GM21737 (cell line): Measurements from ENCODE around the gene CFAP97.
"Not testable (repeated sequence)": the region's sequence is repeated elsewhere in the genome, so short reads cannot be mapped to it uniquely, and the experiment has no call there.

ENCODE experiments used
- ATAC-seq: cut with Tn5 transposase; IDR thresholded peaks from one replicate; pipeline ENCODE4 v1.9.1; 2021; ENCODE audit warnings: mild to moderate bottlenecking, moderate library complexity; ENCODE audit not compliant: unreplicated experiment

Gene CFAP97

DNA sequence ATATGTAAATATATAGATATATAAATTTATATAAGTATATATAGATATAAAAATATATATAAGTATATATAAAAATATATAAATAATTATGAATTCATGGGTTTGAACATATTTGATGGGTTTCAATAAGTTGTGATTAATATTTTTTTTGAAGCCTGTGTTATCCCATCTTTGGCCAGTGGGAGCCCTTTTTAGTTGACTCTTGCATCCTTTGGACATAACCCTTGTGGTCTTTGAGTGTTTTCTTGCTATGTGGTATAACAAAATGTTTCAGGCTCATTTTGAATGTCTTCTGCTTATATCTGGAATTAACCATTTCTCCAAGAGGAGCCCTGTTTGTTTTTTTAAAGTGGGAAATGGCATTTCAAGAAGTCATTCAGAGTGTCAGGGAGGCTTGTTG, 20.8 kb upstream of the CFAP97 start:
- ATAC-seq, result no peak

DNA sequence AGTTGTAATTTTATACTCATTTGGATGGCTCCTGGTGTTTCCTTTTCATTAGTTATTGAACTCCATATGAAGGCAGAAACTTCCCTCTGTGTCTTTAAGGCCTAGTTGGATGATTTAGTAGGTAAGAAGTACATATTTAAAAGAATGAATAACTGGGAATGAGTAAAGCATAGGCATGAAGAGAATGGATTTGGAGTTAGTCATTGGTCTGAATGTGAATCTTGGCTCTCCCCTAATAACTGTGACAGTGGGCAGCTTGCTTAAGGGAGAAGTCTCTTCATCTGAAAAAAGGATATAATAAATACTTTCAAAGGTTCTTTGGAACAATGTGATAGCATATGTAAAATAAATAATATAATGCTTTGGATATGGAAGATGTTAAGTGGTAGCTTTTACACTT, 18.8 kb upstream of the CFAP97 start:
- no peak for ATAC-seq

DNA sequence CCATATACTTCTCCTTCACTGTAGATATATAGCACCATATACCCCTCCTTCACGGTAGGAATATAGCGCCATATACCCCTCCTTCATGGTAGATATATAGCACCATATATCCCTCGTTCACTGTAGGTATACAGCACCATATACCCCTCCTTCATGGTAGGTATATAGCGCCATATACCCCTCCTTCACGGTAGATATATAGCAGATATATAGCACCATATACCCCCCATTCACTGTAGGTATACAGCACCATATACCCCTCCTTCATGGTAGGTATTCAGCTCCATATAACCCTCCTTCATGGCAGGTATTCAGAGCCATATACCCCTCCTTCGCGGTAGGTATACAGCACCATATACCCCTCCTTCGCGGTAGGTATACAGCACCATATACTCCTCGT, 18.1 kb upstream of the CFAP97 start:
- no peak for ATAC-seq

DNA sequence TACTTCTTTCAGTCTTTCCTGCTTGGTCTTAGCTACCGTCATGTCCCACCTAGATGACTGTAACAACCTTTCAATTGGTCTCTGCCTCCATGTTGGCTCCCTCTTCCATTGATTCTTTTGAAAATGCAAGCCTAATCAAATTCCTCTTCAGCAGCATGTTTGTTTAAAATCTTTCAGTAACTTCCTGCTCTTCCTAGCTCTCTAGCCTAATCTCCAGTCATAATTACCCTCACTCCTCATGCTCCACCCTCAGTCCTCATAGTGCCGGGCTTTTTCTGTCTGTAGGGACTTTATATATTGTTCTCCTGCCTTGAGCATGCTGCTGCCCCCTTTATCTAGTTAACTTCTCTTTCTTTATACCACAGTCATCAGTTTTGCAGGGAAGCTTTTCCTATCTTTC, 17.7 kb upstream of the CFAP97 start:
- ATAC-seq, result no peak

DNA sequence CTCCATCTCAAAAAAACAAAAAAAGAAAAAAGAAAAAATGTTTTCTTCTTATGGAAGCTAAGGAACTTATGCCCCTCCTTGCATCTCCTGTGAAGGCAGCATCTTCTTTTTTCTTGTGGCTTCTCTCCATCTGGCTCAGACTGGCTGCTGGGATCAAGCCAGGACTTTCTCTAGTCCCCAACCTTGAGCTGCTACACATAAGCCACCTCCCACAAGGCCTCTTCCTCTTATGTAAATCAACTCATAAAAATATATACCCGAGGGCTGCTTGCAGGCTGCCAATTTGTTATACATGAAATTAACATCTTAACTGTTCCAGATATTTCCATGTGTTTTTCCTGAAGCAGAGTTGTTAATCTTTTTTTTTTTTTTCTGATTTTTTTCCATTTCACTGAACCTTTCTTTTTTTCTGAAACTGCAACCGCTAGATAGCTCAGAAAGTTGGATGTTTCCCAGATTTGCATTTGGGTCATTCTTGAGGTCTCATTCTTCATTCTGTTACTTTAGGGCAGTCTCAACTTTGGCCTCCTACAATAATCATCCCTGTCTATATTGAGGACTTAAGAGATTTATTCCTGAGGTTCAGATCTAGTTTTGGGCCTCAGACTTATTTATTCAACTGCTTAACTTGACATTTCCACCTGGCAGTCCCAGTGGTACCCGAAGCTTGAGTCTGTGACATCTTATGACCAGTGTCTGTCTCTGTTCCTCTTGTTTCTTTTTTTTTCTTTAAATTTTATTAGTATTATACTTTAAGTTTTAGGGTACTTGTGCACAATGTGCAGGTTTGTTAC, 15.9 kb upstream of the CFAP97 start:
- peak; percentile 68 for ATAC-seq

DNA sequence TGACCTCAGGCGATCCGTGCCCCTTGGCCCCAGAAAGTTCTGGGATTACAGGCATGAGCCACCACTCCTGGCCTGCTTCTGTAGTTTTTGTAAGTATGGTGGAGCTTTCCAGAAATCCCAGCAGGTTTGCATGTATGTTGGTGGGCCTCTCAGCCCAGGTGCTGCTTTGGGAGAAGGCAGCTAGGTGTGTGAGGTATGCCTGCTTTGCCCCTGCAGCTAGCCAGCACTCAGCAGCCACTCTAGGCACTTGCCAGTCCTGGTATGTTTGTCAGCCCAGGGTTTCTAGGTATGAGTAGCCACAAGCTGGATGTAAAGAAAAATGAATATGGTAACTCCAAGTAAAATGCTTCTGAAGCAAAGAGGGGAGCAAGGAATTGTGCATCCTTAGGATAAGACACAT, 14.5 kb upstream of the CFAP97 start:
- ATAC-seq, result no peak

DNA sequence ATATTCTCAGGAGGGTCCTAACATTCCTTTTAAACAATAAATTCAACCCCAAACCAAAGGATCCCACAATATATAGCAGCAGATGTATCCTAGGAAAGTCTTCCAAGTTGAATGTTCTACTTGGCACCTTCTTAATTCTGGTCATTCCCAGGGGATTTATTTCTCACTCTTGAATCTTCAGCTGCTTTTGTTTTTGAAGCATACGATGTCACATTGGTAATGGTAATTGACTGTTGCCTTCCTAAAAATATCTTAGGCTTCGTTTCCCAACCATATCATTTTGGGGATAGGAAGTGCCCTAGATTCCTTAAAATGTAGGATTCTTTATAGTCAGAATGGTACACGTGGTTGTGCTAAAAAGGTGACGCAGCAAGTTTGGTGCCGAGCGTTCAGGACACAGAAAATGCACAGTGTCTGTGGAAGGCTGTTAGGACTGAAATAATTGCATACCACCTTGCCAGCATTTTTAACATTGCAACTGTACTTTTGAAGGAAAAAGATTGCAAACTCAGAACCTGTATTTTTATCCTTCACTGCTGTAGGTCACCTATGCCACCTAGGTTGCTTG, 13.7 kb upstream of the CFAP97 start:
- no peak for ATAC-seq

DNA sequence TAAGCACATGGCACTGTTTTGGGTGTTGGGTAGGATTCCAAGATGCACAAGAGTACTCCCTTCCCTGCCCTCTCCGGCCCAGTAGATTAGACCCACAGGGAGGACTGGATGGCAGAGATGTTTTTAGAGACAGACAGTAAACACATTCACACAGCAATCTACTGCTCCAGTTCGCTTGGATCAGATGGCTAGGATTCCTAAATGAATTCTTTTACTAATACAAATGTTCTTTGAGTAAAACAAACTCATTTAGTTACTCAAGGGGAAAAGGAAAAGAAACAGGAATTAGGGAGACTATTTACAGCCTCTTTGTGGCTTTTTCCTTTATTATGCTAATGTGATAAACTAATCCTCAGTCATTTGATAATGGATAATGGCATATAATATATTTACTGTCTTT, 11.5 kb upstream of the CFAP97 start:
- no peak for ATAC-seq

DNA sequence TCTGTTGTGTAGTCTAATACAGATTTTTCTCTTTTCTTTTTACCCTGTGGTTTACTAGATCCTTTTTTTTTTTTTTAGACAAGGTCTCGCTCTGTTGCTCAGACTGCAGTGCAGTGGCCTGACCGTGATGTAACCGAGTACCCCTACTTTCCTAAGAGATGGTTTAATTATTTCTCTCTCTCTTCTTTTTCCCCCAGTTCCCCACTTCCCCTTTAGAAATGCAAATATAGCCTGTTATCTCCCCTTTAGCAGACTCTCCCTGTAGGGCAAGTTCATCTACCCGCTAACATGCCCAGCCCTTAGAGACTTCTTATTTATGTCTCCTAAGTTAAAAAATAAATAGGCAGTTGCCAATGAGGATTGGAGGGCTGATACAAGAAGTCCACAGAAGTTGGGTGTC, 10.1 kb upstream of the CFAP97 start:
- ATAC-seq, result peak; percentile 42

DNA sequence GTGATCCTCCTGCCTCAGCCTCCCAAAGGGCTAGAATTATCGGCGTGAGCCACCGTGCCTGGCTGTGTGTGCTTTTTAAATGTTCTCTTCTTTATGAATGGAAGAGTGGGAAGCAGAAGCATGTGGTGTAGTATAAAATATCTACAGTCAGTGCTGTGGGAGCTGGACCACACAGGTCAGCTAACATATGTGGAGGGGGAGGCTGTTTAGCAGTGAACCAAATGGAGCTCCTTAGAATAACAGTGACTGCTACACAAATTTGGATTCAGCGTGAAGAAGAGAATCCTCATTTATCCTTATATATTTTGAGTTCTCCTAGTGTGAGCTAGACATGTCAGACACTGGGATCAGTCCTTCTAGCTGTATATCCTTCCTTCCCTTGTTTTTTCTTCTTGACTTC, 8.8 kb upstream of the CFAP97 start:
- ATAC-seq, result no peak

DNA sequence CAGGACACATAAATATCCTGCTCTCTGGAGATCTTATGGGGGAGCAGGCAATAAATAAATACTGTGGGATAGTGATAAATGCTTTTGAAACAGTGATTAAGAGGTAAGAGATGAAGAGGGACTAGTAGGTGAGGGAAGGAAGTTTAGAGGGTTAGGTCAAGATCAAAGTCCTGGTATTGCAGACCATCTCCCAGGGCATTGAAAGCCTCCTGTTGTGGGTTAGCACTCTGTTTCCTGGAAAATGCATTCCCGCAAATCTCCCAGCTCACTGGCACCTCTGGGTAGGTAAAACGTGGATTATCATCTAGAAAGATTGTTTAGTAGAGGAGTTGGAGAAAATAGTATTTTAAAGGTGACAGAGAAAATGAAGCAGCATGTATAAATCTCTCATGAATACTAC, 7.8 kb upstream of the CFAP97 start:
- ATAC-seq, result no peak

DNA sequence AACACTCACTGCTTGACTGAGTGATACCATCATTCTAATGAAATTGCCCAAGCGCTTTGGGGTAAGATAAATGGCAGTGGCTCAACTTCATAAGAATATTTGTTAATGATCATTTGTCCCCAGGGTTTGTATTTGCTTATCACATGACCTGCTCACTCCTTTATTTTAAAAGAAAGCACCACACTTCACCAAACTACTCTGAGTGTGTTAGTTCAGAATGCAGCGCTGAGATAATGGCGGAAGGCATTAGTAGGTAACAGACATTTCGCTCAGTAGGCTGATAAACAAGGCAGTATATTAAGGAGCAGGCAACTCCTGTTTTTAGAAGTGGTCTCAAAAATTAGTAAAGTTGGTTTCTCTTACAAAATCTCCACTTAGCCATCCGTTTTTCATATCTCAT, 7.2 kb upstream of the CFAP97 start:
- ATAC-seq, result no peak

DNA sequence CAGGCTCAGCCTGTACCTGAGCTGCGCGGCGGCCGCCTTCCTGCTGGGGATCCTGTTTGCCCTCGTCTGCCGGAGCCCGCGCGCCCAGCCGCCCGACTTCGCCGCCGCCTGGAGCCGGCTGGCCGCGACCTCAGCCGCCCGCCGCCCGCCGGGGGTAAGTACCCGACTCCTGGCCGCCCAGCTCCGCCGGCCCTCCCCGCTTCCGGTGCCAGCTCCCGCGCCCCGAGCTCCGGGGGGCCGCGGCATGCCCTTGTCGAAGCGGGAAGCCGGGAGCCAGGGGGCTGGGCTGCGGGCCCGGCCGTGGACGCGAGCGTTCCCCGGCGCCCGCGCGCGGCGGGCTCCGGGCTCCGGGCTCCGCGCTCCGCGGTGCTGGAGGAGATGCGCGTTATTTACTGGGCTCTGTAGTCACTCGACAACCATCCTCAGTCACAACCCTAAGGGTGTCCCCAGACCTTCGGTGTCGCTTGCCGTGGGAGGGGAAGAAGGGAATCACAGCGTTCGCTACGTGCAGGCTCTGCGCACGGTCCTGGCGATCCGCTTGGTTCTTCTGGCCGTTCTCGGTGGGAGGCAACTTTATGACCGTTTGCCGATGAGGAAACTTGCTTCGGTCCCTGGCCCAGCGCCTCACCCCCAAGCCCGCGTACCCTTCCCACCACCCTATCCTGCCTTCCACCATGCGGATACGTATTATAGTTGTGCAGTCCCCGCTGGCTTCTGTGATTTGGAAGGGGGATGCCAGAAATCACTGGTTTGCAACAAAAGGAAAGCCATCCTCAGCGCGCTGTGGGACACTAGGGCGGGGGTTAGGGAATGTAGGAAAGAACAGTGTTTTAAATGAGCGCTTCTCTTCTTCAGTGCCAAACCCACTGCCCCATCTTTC, 6.5 kb upstream of the CFAP97 start:
- ATAC-seq, result peak; percentile 12

DNA sequence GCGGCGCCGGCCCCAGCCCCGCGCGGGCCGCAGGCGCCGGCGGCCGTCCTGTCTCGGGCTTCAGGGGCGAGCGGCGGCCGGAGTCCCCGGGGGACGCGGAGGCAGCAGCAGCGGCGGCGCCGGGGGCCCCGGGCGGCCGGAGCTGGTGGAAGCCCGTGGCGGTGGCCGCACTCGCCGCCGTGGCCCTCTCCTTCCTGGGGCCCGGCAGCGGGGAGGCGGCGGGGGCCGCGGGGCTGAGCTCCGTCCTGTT, 6.0 kb upstream of the CFAP97 start:
- ATAC-seq, result peak; percentile 10

DNA sequence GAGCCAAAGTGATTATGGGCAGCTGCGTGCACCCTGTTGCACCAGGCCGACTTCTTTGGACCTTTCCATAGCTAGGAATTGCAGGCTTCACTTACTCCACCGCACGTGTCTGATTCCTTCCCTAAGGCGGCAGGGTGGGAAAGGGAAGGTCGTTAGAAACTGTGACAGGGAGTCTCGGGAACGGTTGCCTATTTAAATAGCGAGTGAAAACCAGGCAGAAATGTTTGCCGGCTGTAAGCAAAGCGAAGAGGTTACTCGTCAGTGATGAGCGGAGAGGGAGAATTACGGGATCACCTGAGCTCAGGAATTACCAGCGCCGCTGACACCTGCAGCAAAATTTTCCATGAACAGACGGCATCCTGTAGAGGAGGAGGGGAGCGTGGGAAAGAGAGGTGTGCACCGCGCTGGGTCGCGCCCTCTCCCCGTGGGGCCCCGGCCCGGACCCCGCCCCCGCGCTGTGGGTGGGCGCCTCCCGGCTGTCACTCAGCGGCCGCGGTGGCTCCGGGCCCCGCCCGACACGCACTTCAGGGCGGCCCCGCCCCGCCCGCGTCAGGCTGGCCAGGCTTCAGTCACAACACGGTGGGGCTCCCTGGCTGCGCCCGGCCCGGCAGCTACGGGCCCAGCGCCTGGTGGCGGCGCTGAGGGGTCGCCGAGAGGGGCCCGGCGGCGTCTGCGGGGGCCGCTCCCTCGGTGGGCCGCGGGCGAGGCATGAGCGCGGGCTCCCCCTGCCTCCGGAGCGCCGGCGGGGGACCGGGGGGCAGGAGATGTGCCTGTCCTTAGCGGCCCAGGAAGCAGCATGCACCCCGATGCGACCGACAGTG, 5.4 kb upstream of the CFAP97 start, which contains the start of gene SNX25:
TSS of gene SNX25 (plus strand) at position 568 of the 821 bp plus-strand sequence. CDS start at position 797, 229 bp downstream.
- ATAC-seq, result peak; percentile 71

DNA sequence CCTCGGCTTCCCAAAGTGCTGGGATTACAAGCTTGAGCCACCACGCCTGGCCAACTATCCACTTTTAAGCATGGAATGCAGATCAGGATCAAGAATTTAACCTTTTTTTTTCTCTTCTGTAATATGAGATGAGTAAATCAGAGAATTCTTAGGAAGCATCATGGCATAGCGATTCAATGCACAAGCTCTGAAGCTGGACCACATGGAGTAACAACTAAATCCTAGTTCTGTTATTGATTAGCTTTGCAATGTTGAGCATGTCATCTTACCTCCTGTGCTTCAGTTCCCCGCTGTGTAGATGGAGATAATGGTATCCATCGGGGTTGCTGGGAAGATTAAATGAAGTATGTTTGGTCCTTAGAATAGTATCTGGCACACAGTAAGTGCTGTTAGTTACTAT, 3.7 kb upstream of the CFAP97 start:
- no peak for ATAC-seq

DNA sequence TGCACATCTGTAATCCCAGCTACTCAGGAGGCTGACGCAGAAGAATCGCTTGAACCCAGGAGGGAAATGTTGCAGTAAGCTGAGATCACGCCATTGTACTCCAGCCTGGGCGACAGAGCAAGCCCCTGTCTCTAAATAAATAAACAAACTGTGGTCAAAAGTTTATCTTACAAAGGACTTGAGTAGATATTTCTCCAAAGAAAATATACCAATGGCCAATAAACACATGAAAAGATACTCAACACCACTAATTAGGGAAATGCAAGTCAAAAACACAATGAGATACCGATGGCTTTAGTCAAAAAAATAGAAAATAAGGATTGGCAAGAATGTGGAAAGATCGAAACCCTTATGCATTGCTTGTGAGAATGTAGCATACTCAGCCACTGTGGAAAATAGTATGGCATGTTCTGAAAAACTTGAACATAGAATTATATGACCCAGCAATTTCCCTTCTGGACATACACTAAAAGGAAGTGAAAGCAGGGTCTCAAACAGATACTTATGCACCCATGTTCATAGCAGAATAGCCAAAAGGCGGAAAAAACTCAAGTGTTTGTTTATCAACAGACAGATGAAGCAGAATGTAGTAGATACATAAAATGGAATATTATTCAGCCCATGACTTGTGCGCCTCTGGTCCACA, 2.0 kb upstream of the CFAP97 start:
- no peak for ATAC-seq

DNA sequence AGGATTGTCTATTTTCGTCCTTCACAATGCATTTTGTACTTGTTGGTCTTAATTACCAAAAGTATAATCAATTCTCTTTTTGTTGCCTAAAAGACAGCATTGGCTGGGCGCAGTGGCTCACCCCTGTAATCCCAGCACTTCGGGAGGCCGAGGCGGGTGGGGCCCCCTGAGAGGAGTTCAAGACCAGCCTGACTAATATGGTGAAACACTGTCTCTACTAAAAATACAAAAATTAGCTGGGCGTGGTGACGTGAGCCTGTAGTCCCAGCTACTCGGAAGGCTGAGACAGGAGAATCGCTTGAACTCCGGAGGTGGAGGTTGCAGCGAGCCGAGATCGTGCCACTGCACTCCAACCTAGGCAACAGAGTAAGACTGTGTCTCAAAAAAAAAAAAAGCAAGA, 1.3 kb upstream of the CFAP97 start:
- not testable (repeated sequence) for ATAC-seq

DNA sequence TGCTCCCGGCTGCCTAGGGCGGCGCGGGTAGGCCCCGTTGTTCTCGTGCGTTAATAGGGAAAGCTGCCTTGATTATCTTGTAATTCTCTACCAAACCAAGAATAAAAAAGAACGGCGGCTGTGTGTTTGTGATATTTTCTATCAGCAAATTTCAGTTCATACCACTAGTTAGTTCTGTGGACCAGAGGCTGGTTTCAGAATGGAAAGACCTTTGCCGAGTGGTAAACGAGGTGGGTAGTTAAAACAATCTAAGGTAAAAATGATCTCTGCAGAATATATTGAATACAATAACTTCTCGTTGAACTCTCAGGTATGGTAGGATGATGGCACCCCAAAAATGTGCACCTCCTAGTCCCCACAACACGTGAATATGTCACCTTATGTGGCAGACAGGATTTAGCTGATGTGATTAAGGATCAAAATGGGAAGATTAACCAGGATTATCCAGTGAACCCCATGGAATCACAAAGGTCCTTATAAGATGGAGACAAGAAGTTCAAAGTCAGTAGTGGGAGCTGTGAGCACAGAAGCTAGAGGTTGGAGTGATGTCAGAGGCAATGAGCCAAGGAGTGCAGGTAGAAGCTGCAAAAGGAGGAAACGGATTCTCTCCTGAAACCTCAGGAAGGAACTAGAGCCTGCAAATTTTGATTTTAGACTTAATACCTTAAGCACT, 574 bp upstream of the CFAP97 start:
- no peak for ATAC-seq

DNA sequence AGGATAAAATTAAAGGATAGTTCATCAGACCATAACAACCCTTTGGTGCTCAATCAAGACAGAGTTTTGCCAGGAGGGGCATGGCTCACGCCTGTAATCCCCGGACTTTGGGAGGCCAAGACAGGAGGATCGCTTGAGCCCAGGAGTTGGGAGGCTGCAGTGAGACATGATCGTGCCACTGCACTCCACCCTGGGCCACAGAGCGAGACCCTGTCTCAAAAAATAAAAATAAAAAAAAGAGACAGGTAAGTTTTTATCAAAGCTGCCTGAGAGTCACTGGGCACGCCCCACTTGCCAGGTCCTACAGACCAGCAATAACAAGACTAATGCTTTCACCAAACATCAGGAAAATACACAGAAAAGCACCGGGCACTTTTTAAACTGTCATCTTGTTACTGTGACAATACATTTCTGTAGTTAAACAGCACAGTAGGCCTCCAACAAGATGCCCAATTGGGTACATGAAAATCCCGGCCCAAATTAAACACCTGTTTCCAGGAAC, 765 bp downstream of the CFAP97 start:
- ATAC-seq, result peak; percentile 5
